MM.1S (cell line): Measurements from ENCODE around the gene SVEP1.

ENCODE experiments used
- DNase-seq: peaks from one replicate; pipeline ENCODE4 v3.0.0-alpha.2; 2015
- H2AFZ ChIP-seq: fragments of 300-600 bp; sonication (generic); 2 replicates; pipeline ENCODE4 v1.6.0; 2016; ENCODE audit warnings: antibody characterized with exemption, low read length
- H3F3A ChIP-seq: fragments of 300-600 bp; sonication (generic); 2 replicates; pipeline ENCODE4 v1.6.1; 2016; ENCODE audit warnings: mild to moderate bottlenecking, antibody characterized with exemption, low read length, moderate library complexity, mixed read lengths; ENCODE audit not compliant: insufficient read depth
- H3K27ac ChIP-seq: fragments of 300-600 bp; sonication (generic); 2 replicates; pipeline ENCODE4 v1.5.1; 2016; ENCODE audit warnings: mild to moderate bottlenecking, low read length
- H3K27me3 ChIP-seq: fragments of 300-600 bp; sonication (generic); replicated peaks from 2 replicates; pipeline ENCODE4 v1.6.0; 2016; ENCODE audit warnings: low read length; ENCODE audit not compliant: insufficient read depth
- H3K36me3 ChIP-seq: fragments of 300-600 bp; sonication (generic); replicated peaks from 2 replicates; pipeline ENCODE4 v1.6.1; 2016; ENCODE audit warnings: mild to moderate bottlenecking, low read length, mixed read lengths; ENCODE audit not compliant: insufficient read depth
- H3K4me1 ChIP-seq: fragments of 300-600 bp; sonication (generic); 2 replicates; pipeline ENCODE4 v1.6.1; 2016; ENCODE audit warnings: low read length, mixed read lengths
- H3K4me2 ChIP-seq: fragments of 300-600 bp; sonication (generic); 2 replicates; pipeline ENCODE4 v1.6.0; 2016; ENCODE audit warnings: low read depth, low read length
- H3K4me3 ChIP-seq: fragments of 300-600 bp; sonication (generic); 2 replicates; pipeline ENCODE4 v1.5.1; 2016; ENCODE audit warnings: low read length, mixed read lengths
- H3K79me2 ChIP-seq: fragments of 300-600 bp; sonication (generic); 2 replicates; pipeline ENCODE4 v1.6.1; 2016; ENCODE audit warnings: mixed run types, low read length, mixed read lengths
- H3K9ac ChIP-seq: fragments of 300-600 bp; sonication (generic); 2 replicates; pipeline ENCODE4 v1.6.1; 2016; ENCODE audit warnings: low read length, mixed read lengths
- H3K9me2 ChIP-seq: fragments of 300-600 bp; sonication (generic); replicated peaks from 2 replicates; pipeline ENCODE4 v1.6.1; 2016; ENCODE audit warnings: mild to moderate bottlenecking, low read length, mixed read lengths; ENCODE audit not compliant: insufficient read depth
- H3K9me3 ChIP-seq: fragments of 300-600 bp; sonication (generic); replicated peaks from 2 replicates; pipeline ENCODE4 v1.6.1; 2016; ENCODE audit warnings: mild to moderate bottlenecking, low read length, mixed read lengths; ENCODE audit not compliant: insufficient read depth
- H4K20me1 ChIP-seq: fragments of 300-600 bp; sonication (generic); 2 replicates; pipeline ENCODE4 v1.6.1; 2016; ENCODE audit warnings: mild to moderate bottlenecking, low read length, moderate library complexity, mixed read lengths; ENCODE audit not compliant: insufficient read depth
- EZH2 ChIP-seq: fragments of 300-600 bp; sonication (generic); optimal IDR thresholded peaks from 2 replicates; pipeline ENCODE3; 2017; ENCODE audit warnings: low read depth, mild to moderate bottlenecking, antibody characterized with exemption, low read length, mixed read lengths
- EZH2phosphoT487 ChIP-seq: fragments of 300-600 bp; sonication (generic); IDR thresholded peaks from 2 replicates; pipeline ENCODE4 v1.6.1; 2018; ENCODE audit warnings: antibody characterized with exemption, low read length
- TF ChIP-seq, protein P1 (sequence below): fragments of 300-600 bp; sonication (generic); IDR thresholded peaks from 2 replicates; pipeline ENCODE4 v1.5.1; 2016; ENCODE audit warnings: antibody characterized with exemption, low read length, mixed read lengths

SVEP1 gene

DNA sequence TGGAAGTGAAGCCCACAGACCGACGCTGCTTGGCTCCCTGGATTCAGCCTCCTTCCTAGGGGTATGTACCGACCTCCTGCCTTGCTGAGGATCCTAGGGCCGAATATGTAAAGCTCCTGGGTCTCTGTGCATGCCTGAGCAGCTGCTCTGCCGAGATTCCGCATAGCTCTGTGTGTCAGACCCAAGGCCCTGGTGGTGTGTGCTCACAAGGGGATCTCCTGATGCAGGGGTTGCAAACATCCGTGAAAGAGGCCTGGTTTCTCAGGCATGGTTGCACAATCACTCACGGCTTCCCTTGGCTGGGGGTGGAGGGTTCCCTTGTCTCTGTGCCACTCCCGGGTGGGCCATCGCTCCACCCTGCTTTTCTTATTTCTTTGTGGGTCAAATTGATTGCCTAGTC lies 19.9 kb upstream of the SVEP1 start:
- Histone ChIP-seq H3K79me2 (no peaks in the 10 kb centered on the region), H3K36me3 (no peaks in the 10 kb centered on the region), H2AFZ (no peak overlapping the region), H3K27me3 (no peaks in the 10 kb centered on the region), H3K27ac (no peak overlapping the region), H3K9ac (no peak overlapping the region), H3K9me2 (no peaks in the 10 kb centered on the region), H3K4me1 (no peaks in the 10 kb centered on the region), H4K20me1 (no peaks in the 10 kb centered on the region), H3K4me3 (no peak overlapping the region), H3F3A (no peaks in the 10 kb centered on the region), H3K4me2 (no peak overlapping the region), H3K9me3 (no peaks in the 10 kb centered on the region; the same call in 1 of the 2 replicates)
- TF ChIP-seq EZH2phosphoT487 (no peak), EZH2 (no peak)
- TF ChIP-seq, protein P1, sequence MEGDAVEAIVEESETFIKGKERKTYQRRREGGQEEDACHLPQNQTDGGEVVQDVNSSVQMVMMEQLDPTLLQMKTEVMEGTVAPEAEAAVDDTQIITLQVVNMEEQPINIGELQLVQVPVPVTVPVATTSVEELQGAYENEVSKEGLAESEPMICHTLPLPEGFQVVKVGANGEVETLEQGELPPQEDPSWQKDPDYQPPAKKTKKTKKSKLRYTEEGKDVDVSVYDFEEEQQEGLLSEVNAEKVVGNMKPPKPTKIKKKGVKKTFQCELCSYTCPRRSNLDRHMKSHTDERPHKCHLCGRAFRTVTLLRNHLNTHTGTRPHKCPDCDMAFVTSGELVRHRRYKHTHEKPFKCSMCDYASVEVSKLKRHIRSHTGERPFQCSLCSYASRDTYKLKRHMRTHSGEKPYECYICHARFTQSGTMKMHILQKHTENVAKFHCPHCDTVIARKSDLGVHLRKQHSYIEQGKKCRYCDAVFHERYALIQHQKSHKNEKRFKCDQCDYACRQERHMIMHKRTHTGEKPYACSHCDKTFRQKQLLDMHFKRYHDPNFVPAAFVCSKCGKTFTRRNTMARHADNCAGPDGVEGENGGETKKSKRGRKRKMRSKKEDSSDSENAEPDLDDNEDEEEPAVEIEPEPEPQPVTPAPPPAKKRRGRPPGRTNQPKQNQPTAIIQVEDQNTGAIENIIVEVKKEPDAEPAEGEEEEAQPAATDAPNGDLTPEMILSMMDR: no peak
- DNase-seq: no peak

DNA sequence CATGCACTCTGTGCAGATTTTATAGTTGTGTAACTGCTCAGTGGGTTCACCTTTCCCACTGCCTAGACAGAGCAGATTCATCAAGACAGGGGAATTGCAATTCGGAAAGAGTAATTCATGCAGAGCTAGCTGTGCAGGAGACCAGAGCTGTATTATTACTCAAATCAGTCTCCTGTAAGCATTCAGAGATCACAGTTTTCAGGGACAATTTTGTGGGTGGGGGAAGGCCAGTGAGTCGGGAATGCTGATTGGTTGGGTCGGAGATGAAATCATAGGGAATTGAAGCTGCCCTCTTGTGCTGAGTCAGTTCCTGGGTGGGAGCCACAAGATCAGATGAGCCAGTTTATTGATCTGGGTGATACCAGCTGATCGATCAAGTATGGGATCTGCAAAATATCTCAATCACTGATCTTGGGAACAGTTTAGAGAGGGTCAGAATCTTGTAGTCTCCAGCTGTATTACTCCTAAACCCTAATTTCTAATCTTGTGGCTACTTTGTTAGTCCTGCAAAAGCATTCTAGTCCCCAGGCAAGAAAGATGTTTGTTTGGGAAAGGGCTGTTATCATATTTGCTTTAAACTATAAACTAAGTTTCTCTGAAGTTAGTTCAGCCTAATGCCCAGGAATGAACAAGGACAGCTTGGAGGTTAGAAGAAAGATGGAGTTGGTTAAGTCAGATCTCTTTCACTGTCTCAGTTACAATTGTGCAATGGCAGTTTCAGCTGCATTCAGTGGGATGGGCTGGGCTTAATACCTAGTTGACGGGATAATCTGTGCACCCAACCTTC lies 12.7 kb upstream of the SVEP1 start:
- Histone ChIP-seq H3K9me2 (no peaks in the 10 kb centered on the region), H3K36me3 (no peaks in the 10 kb centered on the region), H3F3A (no peaks in the 10 kb centered on the region), H3K4me2 (no peak overlapping the region), H3K4me3 (no peak overlapping the region), H4K20me1 (no peaks in the 10 kb centered on the region), H3K9ac (no peak overlapping the region), H3K79me2 (no peaks in the 10 kb centered on the region), H3K27ac (no peak overlapping the region), H3K9me3 (no peaks in the 10 kb centered on the region), H2AFZ (no peak overlapping the region), H3K4me1 (no peaks in the 10 kb centered on the region), H3K27me3 (no peaks in the 10 kb centered on the region)
- TF ChIP-seq, protein P1: no peak
- no peak for DNase-seq

DNA sequence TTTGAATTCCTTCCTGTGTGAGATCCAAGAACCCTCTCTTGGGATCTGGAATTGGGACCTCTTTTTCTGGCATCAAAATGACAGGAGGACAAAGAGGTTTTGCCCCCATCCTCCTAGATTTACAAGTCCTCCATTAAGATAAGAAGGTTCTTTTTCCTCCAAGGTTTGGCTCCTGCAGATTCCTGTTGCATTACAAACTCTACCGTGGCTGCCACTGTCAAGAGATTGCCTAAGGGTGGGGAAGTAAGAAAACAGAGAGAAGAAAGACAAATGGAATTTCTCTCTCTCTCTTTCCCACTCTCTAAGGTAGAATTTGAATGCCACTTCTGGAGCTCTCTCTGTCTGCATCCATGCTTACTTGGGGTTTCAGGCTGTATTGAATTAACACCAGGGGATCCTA lies 12.0 kb upstream of the SVEP1 start:
- H4K20me1 ChIP-seq: no peaks in the 10 kb centered on the region
- no peak overlapping the region for H3K4me3 ChIP-seq
- no peak for DNase-seq
- H3K4me2 ChIP-seq: no peak overlapping the region
- H3K9me2 ChIP-seq: no peaks in the 10 kb centered on the region
- TF ChIP-seq EZH2phosphoT487 (no peak), EZH2 (no peak)
- TF ChIP-seq, protein P1: no peak
- H3F3A ChIP-seq: no peaks in the 10 kb centered on the region
- H3K27me3 ChIP-seq: no peaks in the 10 kb centered on the region
- no peaks in the 10 kb centered on the region for H3K4me1 ChIP-seq
- H2AFZ ChIP-seq: no peak overlapping the region
- H3K36me3 ChIP-seq: no peaks in the 10 kb centered on the region
- H3K79me2 ChIP-seq: no peaks in the 10 kb centered on the region
- no peak overlapping the region for H3K27ac ChIP-seq
- H3K9ac ChIP-seq: no peak overlapping the region
- H3K9me3 ChIP-seq: no peaks in the 10 kb centered on the region
